Hepatocyte (in vitro differentiated cells): Measurements from ENCODE around the gene LIN52.

Experiments
- CTCF ChIP-seq: fragments of 200-600 bp; sonication (generic); IDR thresholded peaks from 2 replicates; pipeline ENCODE4 v1.5.1; 2016; ENCODE audit warnings: antibody characterized with exemption, mild to moderate bottlenecking; ENCODE audit not compliant: poor library complexity
- EZH2 ChIP-seq: fragments of 200-600 bp; sonication (generic); IDR thresholded peaks from 2 replicates; pipeline ENCODE4 v1.6.1; 2016; ENCODE audit warnings: antibody characterized with exemption, mild to moderate bottlenecking, borderline replicate concordance

- TF ChIP-seq CTCF (no peak), EZH2 (no peak)
Observed at GRCh38 chr14:74203639-74204038, 118.9 kb downstream of the LIN52 start.
